Endothelial cell of umbilical vein (primary cell): ENCODE data around the gene KIF26B. TPM values are rescaled to one million over a fixed set of nuclear protein-coding genes. Genes with fewer than 3 reads are reported as not detected.

Experiments
- BruUV-seq: library from RNA; stranded (reverse); fragments of 400-500 nt; replicated peaks from 2 replicates; lab custom pipeline; 2021; lab: Mats Ljungman, UMichigan
- CTCF ChIA-PET: fragments of 300-600, 350-600 bp; sonication (Branson Sonifier 250); formaldehyde crosslinking; loops from one replicate; lab custom pipeline; 2021; ENCODE audit warnings: antibody characterized with exemption, inconsistent platforms; lab: Charles Lee
- POLR2A ChIA-PET: fragments of 300-600, 350-600 bp; sonication (Branson Sonifier 250); formaldehyde crosslinking; loops from one replicate; lab custom pipeline; 2021; ENCODE audit warnings: antibody characterized with exemption, inconsistent platforms; lab: Charles Lee
- DNase-seq: peaks from one replicate; pipeline ENCODE4 v3.0.0-alpha.2; 2011; ENCODE audit warnings: low read depth, low spot score
- FAIRE-seq: peaks from 2 replicates; lab custom pipeline; 2011; peaks lifted over from hg19 to GRCh38; lab: Jason Lieb, UNC
- H2AFZ ChIP-seq: 2 replicates; pipeline ENCODE4 v1.6.0; 2012; ENCODE audit warnings: low read depth, low read length, control low read depth, inconsistent platforms
- H3K27ac ChIP-seq: 2 replicates; pipeline ENCODE4 v1.5.1; 2011; ENCODE audit warnings: low read depth, mild to moderate bottlenecking, control low read depth, low read length, moderate library complexity; ENCODE audit not compliant: insufficient read depth
- H3K27me3 ChIP-seq, 2 experiments: 2 replicates each; pipeline versions ENCODE4 v1.6.0 to v1.6.1; 2011; ENCODE audit warnings: low read length in 2 of 2, mixed read lengths in 1 of 2; ENCODE audit not compliant: control insufficient read depth in 2 of 2, insufficient read depth in 2 of 2
- H3K36me3 ChIP-seq, 2 experiments: 2 replicates in 1 of 2; 3 replicates in 1 of 2; pipeline ENCODE4 v1.5.1; 2011; ENCODE audit warnings: low read length in 2 of 2, mild to moderate bottlenecking in 1 of 2, moderate library complexity in 1 of 2; ENCODE audit not compliant: control insufficient read depth in 2 of 2, insufficient read depth in 2 of 2; ENCODE audit errors: extremely low read depth in 1 of 2
- H3K4me1 ChIP-seq: 3 replicates; pipeline ENCODE4 v1.5.1; 2011; ENCODE audit warnings: mild to moderate bottlenecking, low read length; ENCODE audit not compliant: control insufficient read depth, insufficient read depth; ENCODE audit errors: extremely low read depth
- H3K4me2 ChIP-seq: 2 replicates; pipeline ENCODE4 v1.6.1; 2011; ENCODE audit warnings: low read length, control low read depth, mixed read lengths; ENCODE audit not compliant: insufficient read depth
- H3K4me3 ChIP-seq, 3 experiments: fragments of 200-600 bp in 1 of 3; sonication (generic), shearing (Covaris generic) in 1 of 3; replicated peaks in 1 of 3; 2 replicates each; pipeline ENCODE4 v1.5.1; 2011 to 2016; ENCODE audit warnings: control low read depth in 3 of 3, low read length in 3 of 3, mild to moderate bottlenecking in 2 of 3, inconsistent platforms in 1 of 3, low read depth in 1 of 3, moderate library complexity in 1 of 3; ENCODE audit not compliant: insufficient read depth in 1 of 3
- H3K79me2 ChIP-seq: 2 replicates; pipeline ENCODE4 v1.6.0; 2012; ENCODE audit warnings: low read length, inconsistent platforms; ENCODE audit not compliant: control insufficient read depth, insufficient read depth
- H3K9ac ChIP-seq: replicated peaks from 2 replicates; pipeline ENCODE3; 2011; ENCODE audit warnings: low read length, control low read depth; ENCODE audit not compliant: insufficient read depth; ENCODE audit errors: extremely low read depth
- H3K9me1 ChIP-seq: replicated peaks from 3 replicates; pipeline ENCODE4 v1.6.0; 2011; ENCODE audit warnings: mild to moderate bottlenecking, low read length; ENCODE audit not compliant: control insufficient read depth, insufficient read depth; ENCODE audit errors: extremely low read depth
- H3K9me3 ChIP-seq: replicated peaks from 2 replicates; pipeline ENCODE4 v1.5.1; 2012; ENCODE audit warnings: low read length, inconsistent platforms; ENCODE audit not compliant: control insufficient read depth, insufficient read depth
- H4K20me1 ChIP-seq: replicated peaks from 2 replicates; pipeline ENCODE3; 2011; ENCODE audit warnings: mild to moderate bottlenecking, low read length; ENCODE audit not compliant: control insufficient read depth, insufficient read depth; ENCODE audit errors: extremely low read depth
- CTCF ChIP-seq, 2 donors: IDR thresholded peaks; 1 replicate in 1 of 2; 2 replicates in 1 of 2; pipeline ENCODE4 v1.5.1; 2011; ENCODE audit warnings: low read length in 2 of 2, mild to moderate bottlenecking in 2 of 2, moderate library complexity in 2 of 2, control low read depth in 1 of 2, inconsistent platforms in 1 of 2, low read depth in 1 of 2; ENCODE audit not compliant: insufficient read depth in 1 of 2; ENCODE audit errors: extremely low read depth in 1 of 2
- EZH2 ChIP-seq: IDR thresholded peaks from 2 replicates; pipeline ENCODE4 v1.6.1; 2012; ENCODE audit warnings: borderline replicate concordance, low read depth, mild to moderate bottlenecking, moderate library complexity, low read length, inconsistent platforms; ENCODE audit not compliant: severe bottlenecking
- FOS ChIP-seq: IDR thresholded peaks from 2 replicates; pipeline ENCODE4 v1.6.1; 2011; ENCODE audit warnings: mild to moderate bottlenecking, low read length, moderate library complexity, borderline replicate concordance; ENCODE audit not compliant: insufficient read depth
- GATA2 ChIP-seq: IDR thresholded peaks from 2 replicates; pipeline ENCODE4 v1.7.0; 2011; ENCODE audit warnings: low read depth, mild to moderate bottlenecking, moderate library complexity, mixed read lengths, low read length; ENCODE audit not compliant: insufficient read length, insufficient read depth
- JUN ChIP-seq: IDR thresholded peaks from 2 replicates; pipeline ENCODE4 v1.6.1; 2011; ENCODE audit warnings: borderline replicate concordance, low read depth; ENCODE audit not compliant: insufficient read length, insufficient read depth
- MYC ChIP-seq: IDR thresholded peaks from one replicate; pipeline ENCODE4 v1.6.1; 2011; ENCODE audit warnings: mild to moderate bottlenecking, low read depth, low read length
- POLR2A ChIP-seq: IDR thresholded peaks from 2 replicates; pipeline ENCODE4 v1.6.1; 2012; ENCODE audit warnings: low read depth, mild to moderate bottlenecking, control low read depth, low read length
- POLR2AphosphoS5 ChIP-seq: IDR thresholded peaks from 2 replicates; pipeline ENCODE4 v1.6.1; 2012; ENCODE audit warnings: low read depth, mild to moderate bottlenecking, control low read depth, low read length, moderate library complexity; ENCODE audit not compliant: insufficient read depth
- dilution Hi-C: fragments of 300-500 bp; cut with MboI; formaldehyde crosslinking; loops from one replicate; pipeline ENCODE4 v1.15.0; 2019; ENCODE audit warnings: low sequenced_read_pairs; ENCODE audit not compliant: extremely low pct_ligation_motif_present
- intact Hi-C: fragments of 100-400 bp; cut with micrococcal nuclease; formaldehyde crosslinking; loops from one replicate; pipeline ENCODE4 v1.10.0; 2022
- polyA plus RNA-seq, 4 experiments: library from polyadenylated mRNA; depleted of rRNA in 3 of 4; stranded (reverse) in 3 of 4; unstranded in 1 of 4; fragments of >200 nt; gene quantifications; 2 replicates each; pipeline versions ENCODE4 v1.2.1 to v1.2.3, GENCODE V29; 2011 to 2012; ENCODE audit warnings: missing spikeins in 1 of 4
- total RNA-seq: library from RNA; stranded (reverse); gene quantifications from 2 replicates; pipeline ENCODE4 v1.2.3, GENCODE V29; 2021
- TF ChIP-seq, protein P1 (sequence below): IDR thresholded peaks from 2 replicates; pipeline ENCODE4 v1.6.1; 2011; ENCODE audit not compliant: insufficient read depth, insufficient read length

Gene KIF26B
- total and polyA plus RNA-seq, 2 donors (not counting 3 experiments of a cell fraction or from before 2014, with no cell fraction given) = 0.04 to 0.49 TPM

DNA sequence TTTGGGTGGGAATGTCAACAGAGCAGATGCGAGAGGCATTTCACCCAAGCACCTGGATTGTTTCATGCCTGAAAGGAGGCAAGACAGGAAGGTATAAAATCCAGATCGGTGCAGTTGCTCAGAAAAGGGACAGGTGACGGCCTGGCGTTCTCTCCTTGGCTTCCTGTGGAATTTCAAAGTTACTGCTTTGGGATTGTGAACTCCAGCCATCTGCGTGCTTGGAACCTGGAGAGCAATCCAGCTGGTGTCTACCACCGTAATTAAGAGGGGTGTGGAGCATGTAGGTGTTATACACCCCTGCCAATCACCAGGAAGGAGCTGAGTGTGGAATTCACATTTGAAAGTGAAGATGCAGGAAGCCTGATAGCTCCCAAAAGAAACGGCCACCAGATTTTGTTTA is 286.1 kb downstream of the KIF26B start:
- DNase-seq = no peak
- Histone ChIP-seq H3K79me2 (no peaks in the 10 kb centered on the region), H3K4me3 (no peak overlapping the region), H3K27ac (no peak overlapping the region), H3K9ac (no peak overlapping the region), H3K9me3 (no peaks in the 10 kb centered on the region), H3K27me3 (no peaks in the 10 kb centered on the region), H2AFZ (no peak overlapping the region), H3K4me2 (no peak overlapping the region), H3K9me1 (no peaks in the 10 kb centered on the region), H3K4me1 (no peaks in the 10 kb centered on the region), H3K36me3 (no peaks in the 10 kb centered on the region), H4K20me1 (no peaks in the 10 kb centered on the region)
- CTCF ChIA-PET = no interaction called here
- FAIRE-seq = no peak
- intact Hi-C loops = no loop called here
- TF ChIP-seq EZH2 = no peak
- TF ChIP-seq POLR2A = no peak
- no peak for TF ChIP-seq CTCF (IDR thresholded peaks at IDR 0.05; ENCODE audit: extremely low read depth in 1 of 2, insufficient read depth in 1 of 2, low read depth in 1 of 2, low read length in 2 of 2)
- no peak for TF ChIP-seq JUN
- no peak for TF ChIP-seq POLR2AphosphoS5
- no peak for TF ChIP-seq GATA2
- TF ChIP-seq, protein P1, sequence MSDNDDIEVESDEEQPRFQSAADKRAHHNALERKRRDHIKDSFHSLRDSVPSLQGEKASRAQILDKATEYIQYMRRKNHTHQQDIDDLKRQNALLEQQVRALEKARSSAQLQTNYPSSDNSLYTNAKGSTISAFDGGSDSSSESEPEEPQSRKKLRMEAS = no peak
- TF ChIP-seq MYC = no peak
- no peak for TF ChIP-seq FOS
- dilution Hi-C loops = no loop called here
- no TSS peak for BruUV-seq
- POLR2A ChIA-PET = no interaction called here
